ENCODE results near the gene SERHL2. TPM values are rescaled to one million over a fixed set of nuclear protein-coding genes. Genes with fewer than 3 reads are reported as not detected.
"Not testable (repeated sequence)": the region's sequence is repeated elsewhere in the genome, so short reads cannot be mapped to it uniquely, and the experiment has no call there.

The SERHL2 gene
- total and polyA plus RNA-seq, 2 experiments from 2014 or later, result 1.3 to 3.3 TPM

- H2AFZ ChIP-seq; H3K4me3 ChIP-seq; H3K36me3 ChIP-seq (replicated peaks; ENCODE audit: insufficient read depth, low read depth); H3K27me3 ChIP-seq; H3K27ac ChIP-seq; H3K79me2 ChIP-seq; DNase-seq (ENCODE audit: low spot score); H3K9me3 ChIP-seq (ENCODE audit: low read depth); H4K20me1 ChIP-seq (ENCODE audit: insufficient read depth, poor library complexity, severe bottlenecking); H3K4me1 ChIP-seq (ENCODE audit: insufficient read depth); H3K9me2 ChIP-seq (replicated peaks; ENCODE audit: insufficient read depth); H3K4me2 ChIP-seq: not testable (repeated sequence)
- WGBS (ENCODE audit: low lambda C conversion rate, missing lambda C conversion rate), result 92% methylated on average over 18 of the region's 30 CpGs
Measured at GRCh38 chr22:42575996-42576574, 22.3 kb downstream of the SERHL2 start.

GRCh38 chr22:42577141-42577540 is 23.4 kb downstream of the SERHL2 start:
- DNase-seq (ENCODE audit: low spot score); H4K20me1 ChIP-seq (ENCODE audit: insufficient read depth, poor library complexity, severe bottlenecking); H3K36me3 ChIP-seq (replicated peaks; ENCODE audit: insufficient read depth, low read depth); H3K9me2 ChIP-seq (replicated peaks; ENCODE audit: insufficient read depth); H3K9me3 ChIP-seq (ENCODE audit: low read depth); H3K4me2 ChIP-seq; H3K4me3 ChIP-seq; H3K27ac ChIP-seq; H2AFZ ChIP-seq; H3K79me2 ChIP-seq; H3K4me1 ChIP-seq (ENCODE audit: insufficient read depth); H3K27me3 ChIP-seq: not testable (repeated sequence)
- WGBS (ENCODE audit: low lambda C conversion rate, missing lambda C conversion rate), result 91% methylated on average over 8 of the region's 9 CpGs

- TF ChIP-seq EZH2 (IDR thresholded peaks at IDR 0.05; ENCODE audit: borderline replicate concordance), result no peak
- no peak for TF ChIP-seq EZH2phosphoT487 (IDR thresholded peaks at IDR 0.05; ENCODE audit: low read depth, severe bottlenecking, unreplicated experiment)
- no peak for TF ChIP-seq CTCF (IDR thresholded peaks at IDR 0.05; ENCODE audit: poor library complexity)
Measured at GRCh38 chr22:42577623-42578240, 24.0 kb downstream of the SERHL2 start.

GRCh38 chr22:42580040-42580439 is 26.3 kb downstream of the SERHL2 start:
- H3K79me2 ChIP-seq; H3K9me2 ChIP-seq (replicated peaks; ENCODE audit: insufficient read depth); H3K4me3 ChIP-seq; H3K4me2 ChIP-seq; H3K27ac ChIP-seq; H3K4me1 ChIP-seq (ENCODE audit: insufficient read depth); H3K27me3 ChIP-seq; H3K36me3 ChIP-seq (replicated peaks; ENCODE audit: insufficient read depth, low read depth); H2AFZ ChIP-seq; DNase-seq (ENCODE audit: low spot score); H3K9me3 ChIP-seq (ENCODE audit: low read depth); H4K20me1 ChIP-seq (ENCODE audit: insufficient read depth, poor library complexity, severe bottlenecking): not testable (repeated sequence)
- 94% methylated on average over 3 of the region's 4 CpGs for WGBS (ENCODE audit: low lambda C conversion rate, missing lambda C conversion rate)

More at GRCh38 chr22:42577623-42578240, 24.0 kb downstream of the SERHL2 start:
- Histone ChIP-seq H3K27ac (no peak overlapping the region), H3K4me2 (no peak overlapping the region), H3K27me3 (no peaks in the 10 kb centered on the region), H3K79me2 (no peaks in the 10 kb centered on the region), H3K4me1 (ENCODE audit: insufficient read depth) (no peaks in the 10 kb centered on the region), H3K36me3 (replicated peaks; ENCODE audit: insufficient read depth, low read depth) (no peaks in the 10 kb centered on the region), H3K9me2 (replicated peaks; ENCODE audit: insufficient read depth) (no peaks in the 10 kb centered on the region), H3K4me3 (no peak overlapping the region), H3K9me3 (ENCODE audit: low read depth) (no peaks in the 10 kb centered on the region), H2AFZ (no peak overlapping the region), H4K20me1 (ENCODE audit: insufficient read depth, poor library complexity, severe bottlenecking) (no peaks in the 10 kb centered on the region)
- WGBS (ENCODE audit: low lambda C conversion rate, missing lambda C conversion rate), result over 99% methylated on average over 12 of the region's 15 CpGs
- no peak for DNase-seq (ENCODE audit: low spot score)

- H3K27me3 ChIP-seq; H3K9me2 ChIP-seq (replicated peaks; ENCODE audit: insufficient read depth); H3K9me3 ChIP-seq (ENCODE audit: low read depth); H3K79me2 ChIP-seq; DNase-seq (ENCODE audit: low spot score); H3K4me1 ChIP-seq (ENCODE audit: insufficient read depth); H4K20me1 ChIP-seq (ENCODE audit: insufficient read depth, poor library complexity, severe bottlenecking); H3K36me3 ChIP-seq (replicated peaks; ENCODE audit: insufficient read depth, low read depth); H3K27ac ChIP-seq: not testable (repeated sequence)
- Histone ChIP-seq H3K4me2 (peak overlapping the region; percentile 83), H2AFZ (peak overlapping the region; percentile 74), H3K4me3 (peak overlapping the region; percentile 89)
- WGBS (ENCODE audit: low lambda C conversion rate, missing lambda C conversion rate), result 4% methylated on average over 9 of the region's 22 CpGs
Measured at GRCh38 chr22:42581194-42581761, 27.5 kb downstream of the SERHL2 start.
